ENCODE data around the gene DDIAS. TPM values are rescaled to one million over a fixed set of nuclear protein-coding genes. Genes with fewer than 3 reads are reported as not detected.
"Not testable (repeated sequence)": the region's sequence is repeated elsewhere in the genome, so short reads cannot be mapped to it uniquely, and the experiment has no call there.

The DDIAS gene
- total and polyA plus RNA-seq, 10 of the 15 experiments (the other 5 are each of a cell fraction or from before 2014, with no cell fraction given), result 6.9 to 27.8 (median 12.9) TPM

DNA sequence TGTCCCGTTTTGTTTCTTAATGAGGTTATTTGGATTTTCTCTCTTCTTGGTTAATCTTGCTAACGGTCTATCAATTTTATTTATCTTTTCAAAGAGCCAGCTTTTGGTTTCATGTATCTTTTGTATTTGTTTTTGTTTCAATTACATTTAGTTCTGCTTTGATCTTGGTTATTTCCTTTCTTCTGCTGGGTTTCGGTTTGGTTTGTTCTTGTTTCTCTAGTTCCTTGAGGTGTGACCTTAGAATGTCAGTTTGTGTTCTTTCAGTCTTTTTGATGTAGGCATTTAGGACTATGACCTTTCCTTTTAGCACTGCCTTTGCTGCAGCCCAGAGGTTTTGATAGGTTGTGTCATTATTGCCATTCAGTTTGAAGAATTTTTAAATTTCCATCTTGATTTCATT, 18.7 kb downstream of the DDIAS start (continued):
- peak; percentile 38; the same call in 1 of the 2 replicates for TF ChIP-seq CREB1 (IDR thresholded peaks at IDR 0.05; ENCODE audit: low read depth)
- peak; percentile 80 for TF ChIP-seq PKNOX1 (IDR thresholded peaks at IDR 0.05)
- peak; percentile 89 for TF ChIP-seq ATF7 (IDR thresholded peaks at IDR 0.05; ENCODE audit: low read depth)
- TF ChIP-seq ZBTB40 (IDR thresholded peaks at IDR 0.05; ENCODE audit: borderline replicate concordance), result 0 out of 2 replicates have a peak, but pooled peaks have one; percentile 15
- peak; percentile 85 for TF ChIP-seq SKIL (IDR thresholded peaks at IDR 0.05; ENCODE audit: low read depth, poor library complexity, severe bottlenecking)

- H4K20me1 ChIP-seq (ENCODE audit: control insufficient read depth, insufficient read depth); ATAC-seq; H3K27ac ChIP-seq (ENCODE audit: control insufficient read depth, insufficient read depth); H2AFZ ChIP-seq (ENCODE audit: control insufficient read depth, low read depth, low read length); H3K4me3 ChIP-seq; H3K36me3 ChIP-seq (ENCODE audit: control insufficient read depth in 2 of 2, insufficient read depth in 2 of 2, low read length in 1 of 2); H3K9me3 ChIP-seq (replicated peaks; ENCODE audit: control insufficient read depth, insufficient read depth, low read length); H3K4me2 ChIP-seq (ENCODE audit: control insufficient read depth, insufficient read depth); H3K9ac ChIP-seq (ENCODE audit: control insufficient read depth, insufficient read depth, low read length); FAIRE-seq; in situ Hi-C loops (cut with MboI); H3K27me3 ChIP-seq (replicated peaks in 1 of 2; ENCODE audit: control insufficient read depth in 2 of 2, insufficient read depth in 2 of 2, low read length in 1 of 2); BruUV-seq (replicated peaks); H3K79me2 ChIP-seq (ENCODE audit: control insufficient read depth, insufficient read depth, low read length); DNase-seq (ENCODE audit: low read depth, low spot score); intact Hi-C loops (cut with micrococcal nuclease; ENCODE audit: unreplicated experiment): not testable (repeated sequence)
- ChIA-PET SMC1A (ENCODE audit: uncharacterized antibody, unreplicated experiment) (interaction anchor here (0.8 to 4.9 kb wide), 8 partner anchors 12 to 155 kb away, joined by 3 to 34 read pairs (median 3); no protein-coding TSS in a partner anchor), POLR2A (interaction anchor here (1.0 to 1.5 kb wide), 2 partner anchors 48 to 72 kb away, joined by 3 to 7 read pairs; no protein-coding TSS in a partner anchor), CTCF (interaction anchor here (0.9 to 3.2 kb wide), 7 partner anchors 8 to 327 kb away, joined by 3 to 15 read pairs (median 3); no protein-coding TSS in a partner anchor), RAD21 (ENCODE audit: unreplicated experiment) (interaction anchor here (0.8 to 3.6 kb wide), 6 partner anchors 10 to 228 kb away, joined by 3 to 20 read pairs (median 3); partner anchors contain the start of gene RAB30)
- H3K4me1 ChIP-seq (ENCODE audit: control insufficient read depth, insufficient read depth, low read length), result peaks cover 16% of the 10 kb centered on the region
- 90% methylated on average over 8 of the region's 8 CpGs for WGBS (ENCODE audit: insufficient coverage, insufficient replicate concordance, low lambda C conversion rate, missing lambda C conversion rate)
Measured at GRCh38 chr11:82922396-82923173, 21.0 kb downstream of the DDIAS start.
